ENCODE measurements around the gene SMOC1.
A peak's percentile ranks its signal among the peaks of the same experiment; 100 is the strongest.

Gene SMOC1

GRCh38 chr14:70011098-70011497 is 131.9 kb downstream of the SMOC1 start:
- H4K20me1 ChIP-seq (ENCODE audit: insufficient read depth), result no peaks in the 10 kb centered on the region
- TF ChIP-seq CTCF (conservative IDR thresholded peaks at IDR 0.05; ENCODE audit: low read depth, low read length), result no peak

GRCh38 chr14:70011708-70012107 is 132.5 kb downstream of the SMOC1 start:
- no peaks in the 10 kb centered on the region for H3K36me3 ChIP-seq (ENCODE audit: insufficient read depth)
- H3K27ac ChIP-seq, result no peak overlapping the region
- no peak overlapping the region for H3K4me2 ChIP-seq
- H3K4me1 ChIP-seq (ENCODE audit: low read depth, poor library complexity, severe bottlenecking), result no peaks in the 10 kb centered on the region
- H2AFZ ChIP-seq (ENCODE audit: low read depth), result no peak overlapping the region
- TF ChIP-seq CTCF (conservative IDR thresholded peaks at IDR 0.05; ENCODE audit: low read depth, low read length), result no peak
- no peaks in the 10 kb centered on the region for H3K79me2 ChIP-seq (ENCODE audit: insufficient read depth, low read depth)
- no peaks in the 10 kb centered on the region for H3K27me3 ChIP-seq (ENCODE audit: insufficient read depth, low read depth)
- no peak overlapping the region for H3K4me3 ChIP-seq (IDR thresholded peaks at IDR 0.05; ENCODE audit: insufficient read depth, low read depth, low read length)
- no peaks in the 10 kb centered on the region for H4K20me1 ChIP-seq (ENCODE audit: insufficient read depth)
- no peak overlapping the region for H3K9ac ChIP-seq

More at GRCh38 chr14:70011098-70011497, 131.9 kb downstream of the SMOC1 start:
- H3K27ac ChIP-seq, result no peak overlapping the region
- H3K4me3 ChIP-seq (IDR thresholded peaks at IDR 0.05; ENCODE audit: insufficient read depth, low read depth, low read length), result no peak overlapping the region
- no peaks in the 10 kb centered on the region for H3K36me3 ChIP-seq (ENCODE audit: insufficient read depth)
- H3K79me2 ChIP-seq (ENCODE audit: insufficient read depth, low read depth), result no peaks in the 10 kb centered on the region
- H3K9ac ChIP-seq, result no peak overlapping the region
- no peak overlapping the region for H3K4me2 ChIP-seq
- H2AFZ ChIP-seq (ENCODE audit: low read depth), result no peak overlapping the region
- H3K4me1 ChIP-seq (ENCODE audit: low read depth, poor library complexity, severe bottlenecking), result no peaks in the 10 kb centered on the region
- no peaks in the 10 kb centered on the region for H3K27me3 ChIP-seq (ENCODE audit: insufficient read depth, low read depth)

- no peaks in the 10 kb centered on the region for H4K20me1 ChIP-seq (ENCODE audit: insufficient read depth)
- H2AFZ ChIP-seq (ENCODE audit: low read depth), result no peak overlapping the region
- H3K4me3 ChIP-seq (IDR thresholded peaks at IDR 0.05; ENCODE audit: insufficient read depth, low read depth, low read length), result no peak overlapping the region
- H3K9ac ChIP-seq, result no peak overlapping the region
- H3K36me3 ChIP-seq (ENCODE audit: insufficient read depth), result no peaks in the 10 kb centered on the region
- H3K27me3 ChIP-seq (ENCODE audit: insufficient read depth, low read depth), result no peaks in the 10 kb centered on the region
- no peak overlapping the region for H3K4me2 ChIP-seq
- no peaks in the 10 kb centered on the region for H3K79me2 ChIP-seq (ENCODE audit: insufficient read depth, low read depth)
- H3K4me1 ChIP-seq (ENCODE audit: low read depth, poor library complexity, severe bottlenecking), result peaks cover 8% of the 10 kb centered on the region
- TF ChIP-seq CTCF (conservative IDR thresholded peaks at IDR 0.05; ENCODE audit: low read depth, low read length), result peak; percentile 71
- H3K27ac ChIP-seq, result no peak overlapping the region
These were observed 134.2 kb downstream of the SMOC1 start for GRCh38 chr14:70013271-70013873.

- H3K27ac ChIP-seq, result no peak overlapping the region
- no peak overlapping the region for H2AFZ ChIP-seq (ENCODE audit: low read depth)
- H3K36me3 ChIP-seq (ENCODE audit: insufficient read depth), result no peaks in the 10 kb centered on the region
- H4K20me1 ChIP-seq (ENCODE audit: insufficient read depth), result no peaks in the 10 kb centered on the region
- peaks cover 19% of the 10 kb centered on the region for H3K4me1 ChIP-seq (ENCODE audit: low read depth, poor library complexity, severe bottlenecking)
- H3K4me3 ChIP-seq (IDR thresholded peaks at IDR 0.05; ENCODE audit: insufficient read depth, low read depth, low read length), result no peak overlapping the region
- no peak overlapping the region for H3K9ac ChIP-seq
- TF ChIP-seq CTCF (conservative IDR thresholded peaks at IDR 0.05; ENCODE audit: low read depth, low read length), result no peak
- no peaks in the 10 kb centered on the region for H3K79me2 ChIP-seq (ENCODE audit: insufficient read depth, low read depth)
- no peak overlapping the region for H3K4me2 ChIP-seq
- H3K27me3 ChIP-seq (ENCODE audit: insufficient read depth, low read depth), result no peaks in the 10 kb centered on the region
These were observed 135.3 kb downstream of the SMOC1 start for GRCh38 chr14:70014406-70015095.
